HEK293 (cell line): Measurements from ENCODE around the gene KCNK4.

Experiments used
- CTCF ChIA-PET: fragments of 350-600 bp; formaldehyde crosslinking; extraction: SDS; loops from one replicate; lab custom pipeline; 2021; ENCODE audit warnings: antibody characterized with exemption; lab: Yijun Ruan, JAX
- POLR2A ChIA-PET: fragments of 300-600 bp; formaldehyde crosslinking; extraction: SDS; loops from one replicate; lab custom pipeline; 2020; ENCODE audit warnings: antibody characterized with exemption, inconsistent platforms; lab: Yijun Ruan, JAX
- H3K27ac ChIP-seq: fragments of 200-500 bp; sonication (Bioruptor generic); 2 replicates; pipeline ENCODE4 v1.5.1; 2014; ENCODE audit warnings: low read depth, low read length, control low read depth, inconsistent platforms; ENCODE audit errors: extremely low read depth
- H3K36me3 ChIP-seq, 2 experiments: fragments of 200-500 bp in 1 of 2; sonication (Bioruptor generic) in 1 of 2; 1 replicate in 1 of 2; 2 replicates in 1 of 2; pipeline ENCODE4 v1.5.1; 2014 to 2017; ENCODE audit warnings: inconsistent platforms in 2 of 2, low read length in 2 of 2; ENCODE audit not compliant: control insufficient read depth in 2 of 2, insufficient read depth in 1 of 2
- H3K4me1 ChIP-seq: fragments of 200-500 bp; sonication (Bioruptor generic); 2 replicates; pipeline ENCODE4 v1.5.1; 2014; ENCODE audit warnings: mild to moderate bottlenecking, low read length, inconsistent platforms; ENCODE audit not compliant: control insufficient read depth, insufficient read depth
- H3K4me3 ChIP-seq: 2 replicates; pipeline ENCODE4 v1.5.1; 2011; ENCODE audit warnings: low read depth, mild to moderate bottlenecking, control low read depth, low read length, moderate library complexity
- H3K9me3 ChIP-seq: fragments of 200-500 bp; sonication (Bioruptor generic); 2 replicates; pipeline ENCODE4 v1.5.1; 2014; ENCODE audit warnings: low read depth, low read length, inconsistent platforms; ENCODE audit not compliant: control insufficient read depth, insufficient read depth
- HOXD13 ChIP-seq: sonication (generic); formaldehyde crosslinking; IDR thresholded peaks from 2 replicates; pipeline ENCODE4 v1.8.0; 2022; ENCODE audit warnings: missing genetic modification reagents, borderline replicate concordance
- MEIS1 ChIP-seq: sonication (generic); formaldehyde crosslinking; IDR thresholded peaks from 2 replicates; pipeline ENCODE4 v1.8.1; 2022; ENCODE audit warnings: missing genetic modification reagents, mild to moderate bottlenecking, borderline replicate concordance
- SP2 ChIP-seq: fragments of 450-650 bp; formaldehyde crosslinking; IDR thresholded peaks from 2 replicates; pipeline ENCODE4 v1.5.1; 2016; ENCODE audit warnings: missing biosample characterization, missing genetic modification characterization
- SP7 ChIP-seq: fragments of 450-650 bp; formaldehyde crosslinking; IDR thresholded peaks from 2 replicates; pipeline ENCODE4 v1.5.1; 2016; ENCODE audit warnings: missing biosample characterization, missing genetic modification characterization
- ZNF133 ChIP-seq: fragments of 450-650 bp; formaldehyde crosslinking; IDR thresholded peaks from 2 replicates; pipeline ENCODE4 v1.5.1; 2016; ENCODE audit warnings: missing biosample characterization, missing genetic modification characterization
- ZNF157 ChIP-seq: fragments of 450-650 bp; formaldehyde crosslinking; IDR thresholded peaks from 2 replicates; pipeline ENCODE4 v1.5.1; 2016; ENCODE audit warnings: missing biosample characterization, missing genetic modification characterization
- ZNF184 ChIP-seq: fragments of 450-650 bp; IDR thresholded peaks from 2 replicates; pipeline ENCODE4 v1.5.1; 2018; ENCODE audit warnings: missing biosample characterization, mild to moderate bottlenecking, missing genetic modification characterization
- ZNF274 ChIP-seq, 2 experiments: fragments of 200-500 bp in 1 of 2; fragments of 450-650 bp in 1 of 2; sonication (Bioruptor generic) in 1 of 2; formaldehyde crosslinking in 1 of 2; IDR thresholded peaks; 2 replicates each; pipeline versions ENCODE4 v1.5.1 to v1.6.1; 2014 to 2016; ENCODE audit warnings: borderline replicate concordance in 1 of 2, inconsistent platforms in 1 of 2, low read length in 1 of 2, missing biosample characterization in 1 of 2, missing genetic modification characterization in 1 of 2
- ZNF335 ChIP-seq: fragments of 450-650 bp; formaldehyde crosslinking; conservative IDR thresholded peaks from 2 replicates; pipeline ENCODE4 v1.5.1; 2016; ENCODE audit warnings: missing biosample characterization, missing genetic modification characterization
- ZNF404 ChIP-seq: fragments of 450-650 bp; formaldehyde crosslinking; IDR thresholded peaks from 2 replicates; pipeline ENCODE4 v1.5.1; 2017; ENCODE audit warnings: missing biosample characterization, missing genetic modification characterization
- ZNF48 ChIP-seq: fragments of 450-650 bp; formaldehyde crosslinking; IDR thresholded peaks from 2 replicates; pipeline ENCODE4 v1.5.1; 2016; ENCODE audit warnings: missing biosample characterization, missing genetic modification characterization
- ZNF530 ChIP-seq: fragments of 450-650 bp; formaldehyde crosslinking; IDR thresholded peaks from 2 replicates; pipeline ENCODE4 v1.5.1; 2016; ENCODE audit warnings: low read depth, missing biosample characterization, missing genetic modification characterization
- ZNF768 ChIP-seq: fragments of 450-650 bp; formaldehyde crosslinking; IDR thresholded peaks from 2 replicates; pipeline ENCODE4 v1.5.1; 2018; ENCODE audit warnings: missing biosample characterization, mild to moderate bottlenecking, missing genetic modification characterization
- TF ChIP-seq, protein P1 (sequence below): fragments of 450-650 bp; formaldehyde crosslinking; IDR thresholded peaks from 2 replicates; pipeline ENCODE4 v1.5.1; 2017; ENCODE audit warnings: missing biosample characterization, missing genetic modification characterization
- TF ChIP-seq, protein P2 (sequence below): fragments of 450-650 bp; formaldehyde crosslinking; IDR thresholded peaks from 2 replicates; pipeline ENCODE4 v1.5.1; 2016; ENCODE audit warnings: missing biosample characterization, missing genetic modification characterization
- TF ChIP-seq, protein P3 (sequence below): fragments of 450-650 bp; formaldehyde crosslinking; IDR thresholded peaks from 2 replicates; pipeline ENCODE4 v1.5.1; 2016; ENCODE audit warnings: missing biosample characterization, missing genetic modification characterization
- TF ChIP-seq, protein P4 (sequence below): fragments of 450-650 bp; formaldehyde crosslinking; IDR thresholded peaks from 2 replicates; pipeline ENCODE4 v1.5.1; 2016; ENCODE audit warnings: missing biosample characterization, missing genetic modification characterization

KCNK4 gene

DNA sequence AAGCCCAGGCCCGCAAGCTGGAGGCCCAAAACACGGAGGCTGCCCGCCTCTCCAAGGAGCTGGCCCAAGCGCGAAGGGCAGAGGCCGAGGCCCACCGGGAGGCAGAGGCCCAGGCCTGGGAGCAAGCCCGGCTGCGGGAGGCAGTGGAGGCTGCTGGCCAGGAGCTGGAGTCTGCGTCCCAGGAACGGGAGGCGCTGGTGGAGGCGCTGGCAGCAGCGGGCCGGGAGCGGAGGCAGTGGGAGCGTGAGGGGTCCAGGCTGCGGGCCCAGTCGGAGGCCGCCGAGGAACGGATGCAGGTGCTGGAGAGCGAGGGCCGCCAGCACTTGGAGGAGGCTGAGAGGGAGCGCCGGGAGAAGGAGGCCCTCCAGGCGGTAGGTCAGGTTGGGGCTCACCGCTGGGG lies 53.7 kb downstream of the KCNK4 start:
- ChIA-PET POLR2A (interaction anchor here (1.7 kb wide), 1 partner anchor 27 kb away, joined by 4 read pairs; the partner anchor contains the start of genes PRDX5 and TRMT112), CTCF (interaction anchor here (0.6 to 7.9 kb wide), 8 partner anchors 9 to 307 kb away, joined by 3 to 86 read pairs (median 4); partner anchors contain the start of genes PRDX5 and TRMT112)
- H3K4me3 ChIP-seq: no peak overlapping the region
- TF ChIP-seq ZNF48 (no peak), SP7 (tag by site-specific recombination) (no peak), ZNF157 (tag by site-specific recombination) (no peak), ZNF768 (no peak), ZNF404 (tag by site-specific recombination) (no peak), MEIS1 (CRISPR knock-in tag) (no peak), ZNF274 (IDR thresholded peaks at IDR 0.05; ENCODE audit: low read length) (no peak), ZNF274 (tag by site-specific recombination; IDR thresholded peaks at IDR 0.05; ENCODE audit: borderline replicate concordance) (no peak), ZNF530 (tag by site-specific recombination) (no peak)
- TF ChIP-seq, protein P1, sequence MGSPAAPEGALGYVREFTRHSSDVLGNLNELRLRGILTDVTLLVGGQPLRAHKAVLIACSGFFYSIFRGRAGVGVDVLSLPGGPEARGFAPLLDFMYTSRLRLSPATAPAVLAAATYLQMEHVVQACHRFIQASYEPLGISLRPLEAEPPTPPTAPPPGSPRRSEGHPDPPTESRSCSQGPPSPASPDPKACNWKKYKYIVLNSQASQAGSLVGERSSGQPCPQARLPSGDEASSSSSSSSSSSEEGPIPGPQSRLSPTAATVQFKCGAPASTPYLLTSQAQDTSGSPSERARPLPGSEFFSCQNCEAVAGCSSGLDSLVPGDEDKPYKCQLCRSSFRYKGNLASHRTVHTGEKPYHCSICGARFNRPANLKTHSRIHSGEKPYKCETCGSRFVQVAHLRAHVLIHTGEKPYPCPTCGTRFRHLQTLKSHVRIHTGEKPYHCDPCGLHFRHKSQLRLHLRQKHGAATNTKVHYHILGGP (tag by site-specific recombination): no peak
- TF ChIP-seq, protein P2, sequence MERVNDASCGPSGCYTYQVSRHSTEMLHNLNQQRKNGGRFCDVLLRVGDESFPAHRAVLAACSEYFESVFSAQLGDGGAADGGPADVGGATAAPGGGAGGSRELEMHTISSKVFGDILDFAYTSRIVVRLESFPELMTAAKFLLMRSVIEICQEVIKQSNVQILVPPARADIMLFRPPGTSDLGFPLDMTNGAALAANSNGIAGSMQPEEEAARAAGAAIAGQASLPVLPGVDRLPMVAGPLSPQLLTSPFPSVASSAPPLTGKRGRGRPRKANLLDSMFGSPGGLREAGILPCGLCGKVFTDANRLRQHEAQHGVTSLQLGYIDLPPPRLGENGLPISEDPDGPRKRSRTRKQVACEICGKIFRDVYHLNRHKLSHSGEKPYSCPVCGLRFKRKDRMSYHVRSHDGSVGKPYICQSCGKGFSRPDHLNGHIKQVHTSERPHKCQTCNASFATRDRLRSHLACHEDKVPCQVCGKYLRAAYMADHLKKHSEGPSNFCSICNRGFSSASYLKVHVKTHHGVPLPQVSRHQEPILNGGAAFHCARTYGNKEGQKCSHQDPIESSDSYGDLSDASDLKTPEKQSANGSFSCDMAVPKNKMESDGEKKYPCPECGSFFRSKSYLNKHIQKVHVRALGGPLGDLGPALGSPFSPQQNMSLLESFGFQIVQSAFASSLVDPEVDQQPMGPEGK (tag by site-specific recombination): no peak
- no peaks in the 10 kb centered on the region for H3K4me1 ChIP-seq
- H3K36me3 ChIP-seq: no peaks in the 10 kb centered on the region
- H3K27ac ChIP-seq: no peak overlapping the region
- H3K9me3 ChIP-seq: no peaks in the 10 kb centered on the region

DNA sequence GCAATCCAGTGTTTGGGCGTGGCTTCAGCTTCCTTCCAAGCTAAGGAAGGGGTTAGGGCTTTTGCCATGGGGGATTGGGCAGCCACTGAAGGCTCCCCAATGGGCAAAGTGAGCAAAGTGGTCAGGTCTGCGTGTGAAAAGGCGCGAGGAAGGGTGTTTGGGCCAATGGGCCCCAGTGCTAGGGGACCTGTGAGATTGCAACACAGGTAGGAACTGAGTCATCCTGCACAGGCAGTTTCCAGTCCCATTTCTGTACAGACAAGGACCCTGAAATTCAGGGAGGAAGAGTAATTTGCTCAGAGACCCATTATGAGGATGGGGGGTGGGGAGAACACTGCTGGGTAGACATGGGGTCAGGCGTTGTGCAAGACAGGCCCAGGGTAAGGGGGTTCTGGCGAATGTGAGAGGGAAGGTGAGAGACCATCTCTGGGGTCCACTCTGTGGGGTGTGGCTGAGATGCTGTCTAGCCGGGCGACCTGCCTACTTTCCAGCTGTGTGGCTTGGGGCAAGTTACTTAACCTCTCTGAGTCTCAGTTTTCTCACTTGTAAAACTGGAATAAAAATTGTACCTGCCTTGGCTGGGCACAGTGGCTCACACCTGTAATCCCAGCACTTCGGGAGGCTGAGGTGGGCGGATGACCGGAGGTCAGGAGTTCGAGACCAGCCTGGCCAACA lies 56.2 kb downstream of the KCNK4 start:
- TF ChIP-seq ZNF335 (0 out of 2 replicates have a peak, but pooled peaks have one; percentile 17), ZNF184 (tag by site-specific recombination) (no peak), SP2 (no peak)
- CTCF ChIA-PET: interaction anchor here (0.8 to 7.9 kb wide), 5 partner anchors 8 to 46 kb away, joined by 3 to 86 read pairs (median 5); partner anchors contain the start of genes PRDX5 and TRMT112
- Histone ChIP-seq H3K4me3 (no peak overlapping the region), H3K27ac (no peak overlapping the region), H3K36me3 (no peaks in the 10 kb centered on the region), H3K9me3 (no peaks in the 10 kb centered on the region), H3K4me1 (no peaks in the 10 kb centered on the region)
- POLR2A ChIA-PET: interaction anchor here (0.6 to 2.7 kb wide), 2 partner anchors 30 to 177 kb away, joined by 4 to 10 read pairs; partner anchors contain the start of genes PRDX5 and TRMT112

DNA sequence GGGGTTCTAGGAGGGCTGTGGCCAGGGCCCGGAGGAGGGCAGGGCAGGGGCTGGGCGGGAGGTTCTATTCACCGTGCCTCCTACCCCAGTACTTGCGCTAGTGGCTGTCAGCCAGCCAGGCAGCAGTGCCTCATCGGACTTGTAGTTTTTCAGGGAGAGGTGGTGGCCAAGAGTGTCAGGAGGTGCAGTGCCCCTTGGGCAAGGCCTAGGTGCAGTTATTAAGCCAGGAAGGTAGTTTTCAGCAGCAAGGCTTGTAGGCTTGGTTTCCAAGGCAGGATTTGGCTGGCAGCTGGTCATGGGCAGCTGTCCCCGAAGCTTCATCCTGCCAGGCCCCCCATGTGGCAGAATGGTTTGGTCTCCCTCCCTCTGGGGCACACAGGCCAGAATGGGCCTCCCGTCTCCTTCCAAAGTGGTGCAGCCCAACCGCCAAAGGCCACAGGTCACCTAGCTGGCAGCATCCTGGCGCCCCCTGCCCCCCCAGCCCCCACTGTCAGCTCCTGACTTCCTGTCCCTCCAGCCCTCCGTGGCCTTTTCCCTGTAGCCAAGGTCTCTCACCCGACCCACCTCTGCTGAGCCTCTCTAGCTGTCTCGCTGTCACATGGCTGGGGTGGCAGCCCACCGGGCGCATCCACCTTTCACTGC lies 57.4 kb downstream of the KCNK4 start:
- Histone ChIP-seq H3K4me3 (no peak overlapping the region), H3K36me3 (no peaks in the 10 kb centered on the region), H3K4me1 (no peaks in the 10 kb centered on the region), H3K9me3 (no peaks in the 10 kb centered on the region), H3K27ac (no peak overlapping the region)
- ChIA-PET CTCF (interaction anchor here (0.6 to 2.2 kb wide), 3 partner anchors 8 to 217 kb away, joined by 3 to 5 read pairs (median 3); partner anchors contain the start of genes PRDX5 and TRMT112), POLR2A (interaction anchor here (0.5 to 2.7 kb wide), 3 partner anchors 31 to 478 kb away, joined by 3 to 10 read pairs (median 4); partner anchors contain the start of genes PRDX5 and TRMT112)
- no peak for TF ChIP-seq ZNF133 (tag by site-specific recombination)
- TF ChIP-seq, protein P2 (tag by site-specific recombination): 0 out of 2 replicates have a peak, but pooled peaks have one; percentile 22
- TF ChIP-seq, protein P3, sequence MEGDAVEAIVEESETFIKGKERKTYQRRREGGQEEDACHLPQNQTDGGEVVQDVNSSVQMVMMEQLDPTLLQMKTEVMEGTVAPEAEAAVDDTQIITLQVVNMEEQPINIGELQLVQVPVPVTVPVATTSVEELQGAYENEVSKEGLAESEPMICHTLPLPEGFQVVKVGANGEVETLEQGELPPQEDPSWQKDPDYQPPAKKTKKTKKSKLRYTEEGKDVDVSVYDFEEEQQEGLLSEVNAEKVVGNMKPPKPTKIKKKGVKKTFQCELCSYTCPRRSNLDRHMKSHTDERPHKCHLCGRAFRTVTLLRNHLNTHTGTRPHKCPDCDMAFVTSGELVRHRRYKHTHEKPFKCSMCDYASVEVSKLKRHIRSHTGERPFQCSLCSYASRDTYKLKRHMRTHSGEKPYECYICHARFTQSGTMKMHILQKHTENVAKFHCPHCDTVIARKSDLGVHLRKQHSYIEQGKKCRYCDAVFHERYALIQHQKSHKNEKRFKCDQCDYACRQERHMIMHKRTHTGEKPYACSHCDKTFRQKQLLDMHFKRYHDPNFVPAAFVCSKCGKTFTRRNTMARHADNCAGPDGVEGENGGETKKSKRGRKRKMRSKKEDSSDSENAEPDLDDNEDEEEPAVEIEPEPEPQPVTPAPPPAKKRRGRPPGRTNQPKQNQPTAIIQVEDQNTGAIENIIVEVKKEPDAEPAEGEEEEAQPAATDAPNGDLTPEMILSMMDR (tag by site-specific recombination): no peak
- TF ChIP-seq, protein P4, sequence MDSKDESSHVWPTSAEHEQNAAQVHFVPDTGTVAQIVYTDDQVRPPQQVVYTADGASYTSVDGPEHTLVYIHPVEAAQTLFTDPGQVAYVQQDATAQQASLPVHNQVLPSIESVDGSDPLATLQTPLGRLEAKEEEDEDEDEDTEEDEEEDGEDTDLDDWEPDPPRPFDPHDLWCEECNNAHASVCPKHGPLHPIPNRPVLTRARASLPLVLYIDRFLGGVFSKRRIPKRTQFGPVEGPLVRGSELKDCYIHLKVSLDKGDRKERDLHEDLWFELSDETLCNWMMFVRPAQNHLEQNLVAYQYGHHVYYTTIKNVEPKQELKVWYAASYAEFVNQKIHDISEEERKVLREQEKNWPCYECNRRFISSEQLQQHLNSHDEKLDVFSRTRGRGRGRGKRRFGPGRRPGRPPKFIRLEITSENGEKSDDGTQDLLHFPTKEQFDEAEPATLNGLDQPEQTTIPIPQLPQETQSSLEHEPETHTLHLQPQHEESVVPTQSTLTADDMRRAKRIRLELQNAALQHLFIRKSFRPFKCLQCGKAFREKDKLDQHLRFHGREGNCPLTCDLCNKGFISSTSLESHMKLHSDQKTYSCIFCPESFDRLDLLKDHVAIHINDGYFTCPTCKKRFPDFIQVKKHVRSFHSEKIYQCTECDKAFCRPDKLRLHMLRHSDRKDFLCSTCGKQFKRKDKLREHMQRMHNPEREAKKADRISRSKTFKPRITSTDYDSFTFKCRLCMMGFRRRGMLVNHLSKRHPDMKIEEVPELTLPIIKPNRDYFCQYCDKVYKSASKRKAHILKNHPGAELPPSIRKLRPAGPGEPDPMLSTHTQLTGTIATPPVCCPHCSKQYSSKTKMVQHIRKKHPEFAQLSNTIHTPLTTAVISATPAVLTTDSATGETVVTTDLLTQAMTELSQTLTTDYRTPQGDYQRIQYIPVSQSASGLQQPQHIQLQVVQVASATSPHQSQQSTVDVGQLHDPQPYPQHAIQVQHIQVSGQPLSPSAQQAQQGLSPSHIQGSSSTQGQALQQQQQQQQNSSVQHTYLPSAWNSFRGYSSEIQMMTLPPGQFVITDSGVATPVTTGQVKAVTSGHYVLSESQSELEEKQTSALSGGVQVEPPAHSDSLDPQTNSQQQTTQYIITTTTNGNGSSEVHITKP: peak; percentile 98
- TF ChIP-seq HOXD13 (CRISPR knock-in tag): no peak
